H1 (cell line): ENCODE data around the gene ZNF550. TPM values are rescaled to one million over a fixed set of nuclear protein-coding genes. Genes with fewer than 3 reads are reported as not detected.
"Not testable (repeated sequence)": the region's sequence is repeated elsewhere in the genome, so short reads cannot be mapped to it uniquely, and the experiment has no call there.

ENCODE experiments used
- CTCF ChIA-PET: fragments of 300-600 bp; sonication (Branson Sonifier 250); formaldehyde crosslinking; loops from one replicate; lab custom pipeline; 2021; ENCODE audit not compliant: partially characterized antibody; lab: Charles Lee
- POLR2A ChIA-PET: fragments of 300-600 bp; sonication (Branson Sonifier 250); formaldehyde crosslinking; loops from one replicate; lab custom pipeline; 2021; ENCODE audit warnings: inconsistent platforms; ENCODE audit not compliant: partially characterized antibody; lab: Charles Lee
- DNase-seq, 2 experiments: peaks; one replicate each; pipeline versions ENCODE4 v3.0.0 to v3.0.0-alpha.2; 2010 to 2022; ENCODE audit warnings: low spot score in 2 of 2, low read depth in 1 of 2, mixed read lengths in 1 of 2
- FAIRE-seq: peaks from 2 replicates; lab custom pipeline; 2011; peaks lifted over from hg19 to GRCh38; lab: Jason Lieb, UNC
- H2AFZ ChIP-seq: 2 replicates; pipeline ENCODE4 v1.8.1; 2012; ENCODE audit warnings: low read length, inconsistent platforms
- H2AK5ac ChIP-seq: 2 replicates; pipeline ENCODE4 v1.6.1; 2013; ENCODE audit warnings: low read depth, low read length
- H2BK120ac ChIP-seq: replicated peaks from 2 replicates; pipeline ENCODE3; 2013; ENCODE audit warnings: low read depth, low read length, inconsistent platforms
- H2BK12ac ChIP-seq: 2 replicates; pipeline ENCODE4 v1.6.1; 2013; ENCODE audit warnings: low read depth, low read length
- H2BK15ac ChIP-seq: 2 replicates; pipeline ENCODE4 v1.6.1; 2013; ENCODE audit warnings: low read length
- H2BK20ac ChIP-seq: 2 replicates; pipeline ENCODE4 v1.6.1; 2013; ENCODE audit warnings: low read length
- H2BK5ac ChIP-seq: 2 replicates; pipeline ENCODE4 v1.6.1; 2013; ENCODE audit warnings: low read depth, low read length
- H3K14ac ChIP-seq: 2 replicates; pipeline ENCODE4 v1.6.1; 2013; ENCODE audit warnings: inconsistent platforms; ENCODE audit not compliant: insufficient read length
- H3K18ac ChIP-seq: 2 replicates; pipeline ENCODE4 v1.6.1; 2013; ENCODE audit warnings: low read length; ENCODE audit errors: extremely low read depth
- H3K23ac ChIP-seq: 2 replicates; pipeline ENCODE4 v1.6.1; 2013; ENCODE audit warnings: inconsistent platforms; ENCODE audit not compliant: insufficient read length
- H3K23me2 ChIP-seq: 2 replicates; pipeline ENCODE4 v1.6.1; 2013; ENCODE audit warnings: low read depth, low read length
- H3K27ac ChIP-seq: 2 replicates; pipeline ENCODE4 v1.6.1; 2011; ENCODE audit warnings: low read depth, low read length, inconsistent platforms
- H3K27me3 ChIP-seq, 4 experiments: replicated peaks in 1 of 4; 1 replicate in 1 of 4; 2 replicates in 3 of 4; pipeline versions ENCODE4 v1.6.1 to v1.8.1; 2011 to 2013; ENCODE audit warnings: low read length in 3 of 4, mild to moderate bottlenecking in 3 of 4, inconsistent platforms in 2 of 4, mixed read lengths in 2 of 4, moderate library complexity in 1 of 4; ENCODE audit not compliant: control insufficient read depth in 3 of 4, insufficient read depth in 3 of 4; ENCODE audit errors: extremely low read depth in 1 of 4
- H3K36me3 ChIP-seq, 4 experiments: 2 replicates each; pipeline versions ENCODE4 v1.6.1 to v1.8.1; 2011 to 2013; ENCODE audit warnings: mild to moderate bottlenecking in 4 of 4, low read length in 3 of 4, moderate library complexity in 2 of 4, control low read depth in 1 of 4, inconsistent platforms in 1 of 4; ENCODE audit not compliant: insufficient read depth in 4 of 4, control insufficient read depth in 2 of 4
- H3K4ac ChIP-seq: replicated peaks from 2 replicates; pipeline ENCODE3; 2013; ENCODE audit warnings: low read length, low read depth, mixed read lengths, inconsistent platforms; ENCODE audit not compliant: insufficient read length
- H3K4me1 ChIP-seq, 4 experiments: replicated peaks in 1 of 4; 1 replicate in 1 of 4; 2 replicates in 3 of 4; pipeline versions ENCODE4 v1.6.1 to v1.8.1; 2011 to 2013; ENCODE audit warnings: low read length in 3 of 4, inconsistent platforms in 2 of 4, mixed read lengths in 1 of 4; ENCODE audit not compliant: insufficient read depth in 4 of 4, control insufficient read depth in 3 of 4
- H3K4me2 ChIP-seq, 2 experiments: 2 replicates each; pipeline versions ENCODE4 v1.6.1 to v1.8.1; 2011 to 2013; ENCODE audit warnings: low read depth in 2 of 2, low read length in 2 of 2, control low read depth in 1 of 2, inconsistent platforms in 1 of 2, mild to moderate bottlenecking in 1 of 2; ENCODE audit not compliant: insufficient read depth in 1 of 2
- H3K4me3 ChIP-seq, 4 experiments: fragments of 200-600, 300-600 bp in 1 of 4; sonication (generic), shearing (Covaris generic), sonication (Bioruptor Twin) in 1 of 4; 2 replicates each; pipeline versions ENCODE4 v1.5.1 to v1.8.1; 2011 to 2016; ENCODE audit warnings: low read length in 4 of 4, low read depth in 3 of 4, control low read depth in 2 of 4, inconsistent platforms in 2 of 4, mild to moderate bottlenecking in 2 of 4, mixed read lengths in 1 of 4, moderate library complexity in 1 of 4; ENCODE audit not compliant: insufficient read depth in 2 of 4; ENCODE audit errors: extremely low read depth in 1 of 4
- H3K56ac ChIP-seq: replicated peaks from 2 replicates; pipeline ENCODE3; 2013; ENCODE audit warnings: low read depth, mild to moderate bottlenecking, mixed read lengths, low read length, inconsistent platforms; ENCODE audit not compliant: insufficient read length
- H3K79me1 ChIP-seq: 2 replicates; pipeline ENCODE4 v1.6.1; 2013; ENCODE audit warnings: low read depth, low read length, control low read depth
- H3K79me2 ChIP-seq, 2 experiments: 2 replicates each; pipeline versions ENCODE4 v1.6.1 to v1.8.1; 2012 to 2013; ENCODE audit warnings: low read length in 2 of 2, mild to moderate bottlenecking in 2 of 2, inconsistent platforms in 1 of 2; ENCODE audit not compliant: insufficient read depth in 2 of 2, control insufficient read depth in 1 of 2
- H3K9ac ChIP-seq, 4 experiments: replicated peaks in 1 of 4; 1 replicate in 1 of 4; 2 replicates in 3 of 4; pipeline versions ENCODE4 v1.6.1 to v1.8.1; 2011 to 2013; ENCODE audit warnings: low read depth in 3 of 4, low read length in 3 of 4, control low read depth in 2 of 4, mild to moderate bottlenecking in 2 of 4, moderate library complexity in 2 of 4, inconsistent platforms in 1 of 4; ENCODE audit errors: extremely low read depth in 1 of 4
- H3K9me3 ChIP-seq, 2 experiments: 2 replicates each; pipeline versions ENCODE4 v1.6.1 to v1.8.1; 2012 to 2013; ENCODE audit warnings: mild to moderate bottlenecking in 2 of 2, moderate library complexity in 2 of 2, control low read depth in 1 of 2, inconsistent platforms in 1 of 2, low read depth in 1 of 2, low read length in 1 of 2, mixed read lengths in 1 of 2; ENCODE audit not compliant: insufficient read depth in 2 of 2
- H4K20me1 ChIP-seq, 2 experiments: replicated peaks in 1 of 2; 2 replicates each; pipeline versions ENCODE3 to v1.8.1; 2011 to 2013; ENCODE audit warnings: inconsistent platforms in 2 of 2, low read length in 2 of 2, mild to moderate bottlenecking in 1 of 2; ENCODE audit not compliant: insufficient read depth in 2 of 2, control insufficient read depth in 1 of 2
- H4K5ac ChIP-seq: 2 replicates; pipeline ENCODE4 v1.6.1; 2013; ENCODE audit warnings: low read length, low read depth, mixed read lengths, inconsistent platforms; ENCODE audit not compliant: insufficient read length
- H4K8ac ChIP-seq: 2 replicates; pipeline ENCODE4 v1.8.0; 2013; ENCODE audit warnings: mild to moderate bottlenecking, moderate library complexity, low read length, inconsistent platforms; ENCODE audit not compliant: insufficient read depth; ENCODE audit errors: extremely low read depth
- H4K91ac ChIP-seq: replicated peaks from 2 replicates; pipeline ENCODE3; 2013; ENCODE audit warnings: low read length, mixed read lengths, inconsistent platforms; ENCODE audit not compliant: insufficient read length
- WGBS, 2 experiments: shearing (Covaris generic) in 1 of 2; methylation state at CpG; one replicate each; pipeline versions ENCODE4 v1.1.6 to v1.1.7; 2013 to 2015; ENCODE audit warnings: low lambda C conversion rate in 2 of 2, mixed read lengths in 2 of 2, inconsistent platforms in 1 of 2, low coverage in 1 of 2, missing lambda C conversion rate in 1 of 2; ENCODE audit not compliant: insufficient replicate concordance in 2 of 2, insufficient coverage in 1 of 2, insufficient read length in 1 of 2; ENCODE audit errors: extremely low coverage in 1 of 2, missing lambda C conversion rate in 1 of 2; 5-methylcytosine and 5-hydroxymethylcytosine counted together
- polyA plus RNA-seq, 7 experiments: library from polyadenylated mRNA; depleted of rRNA in 3 of 7; stranded (reverse) in 5 of 7; unstranded in 2 of 7; fragments of >200 nt in 5 of 7; fragments of 200-250 nt in 2 of 7; gene quantifications; 1 replicate in 5 of 7; 2 replicates in 1 of 7; 4 replicates in 1 of 7; pipeline versions ENCODE4 v1.2.1 to v1.2.3, GENCODE V29; 2011 to 2013; ENCODE audit warnings: missing spikeins in 2 of 7, mixed read lengths in 2 of 7
- total RNA-seq: library from RNA; stranded (reverse); fragmentation: NEBNext Ultra II Directional; extraction: Animal tissue kit (Norgen Biotek cat#: 25700); gene quantifications from 2 replicates; pipeline ENCODE4 v1.2.1, GENCODE V29; 2021

Gene ZNF550
- total and polyA plus RNA-seq, 2 of the 8 experiments (the other 6 are each of a cell fraction or from before 2014, with no cell fraction given), result 4.5 to 10.7 TPM

GRCh38 chr19:57499332-57499679, 60.4 kb downstream of the ZNF550 start:
- H3K23me2 ChIP-seq, H4K20me1 ChIP-seq, H3K56ac ChIP-seq, H2BK12ac ChIP-seq, H2AK5ac ChIP-seq, H3K18ac ChIP-seq, H2BK5ac ChIP-seq, H2BK15ac ChIP-seq, H3K79me1 ChIP-seq, H2BK20ac ChIP-seq, H3K14ac ChIP-seq, DNase-seq, H2BK120ac ChIP-seq, H3K4me1 ChIP-seq, H3K9me3 ChIP-seq, H3K9ac ChIP-seq, H3K36me3 ChIP-seq, H4K5ac ChIP-seq, H3K27ac ChIP-seq, CTCF ChIA-PET, H3K27me3 ChIP-seq, H3K23ac ChIP-seq, FAIRE-seq, H3K4ac ChIP-seq, H4K91ac ChIP-seq, H4K8ac ChIP-seq: not testable (repeated sequence)
- POLR2A ChIA-PET, result interaction anchor here (0.8 to 1.0 kb wide), 2 partner anchors 12 to 59 kb away, joined by 3 read pairs; partner anchors contain the start of gene ZNF419
- Histone ChIP-seq H3K4me3 (peak overlapping the region in 2 of 4 experiments; percentile 69 to 85; a peak in 2 of 8 replicates), H2AFZ (0 out of 2 replicates have a peak overlapping the region, but pooled peaks have one; percentile 77), H3K4me2 (peak overlapping the region; percentile 46; a peak in 2 of 4 replicates), H3K79me2 (peaks cover 3 to 23% of the 10 kb centered on the region in 2 experiments; a peak in 3 of 4 replicates)

- H3K23me2 ChIP-seq, H4K20me1 ChIP-seq, H3K56ac ChIP-seq, H4K91ac ChIP-seq, H4K8ac ChIP-seq, H2BK15ac ChIP-seq, H3K9me3 ChIP-seq, H3K27me3 ChIP-seq, H2AFZ ChIP-seq, H3K27ac ChIP-seq, H3K4me1 ChIP-seq, DNase-seq, H3K23ac ChIP-seq, H2BK5ac ChIP-seq, H2AK5ac ChIP-seq, H3K14ac ChIP-seq, H3K79me1 ChIP-seq, H2BK12ac ChIP-seq, CTCF ChIA-PET, H3K79me2 ChIP-seq, H3K4ac ChIP-seq, H3K18ac ChIP-seq, H2BK20ac ChIP-seq, FAIRE-seq, H2BK120ac ChIP-seq, H4K5ac ChIP-seq: not testable (repeated sequence)
- Histone ChIP-seq H3K4me3 (peak overlapping the region; percentile 38 to 91 (median 42); a peak in 6 of 8 replicates), H3K4me2 (peak overlapping the region; percentile 80 to 90), H3K9ac (peak overlapping the region in 1 of 4 experiments; percentile 72; a peak in 2 of 7 replicates), H3K36me3 (peaks cover 2 to 27% (median 11%) of the 10 kb centered on the region in 4 experiments; a peak in 6 of 8 replicates)
- whole genome bisulfite sequencing, 2 experiments, result no CpG with 5 or more reads among the region's 1 CpG
- POLR2A ChIA-PET, result interaction anchor here (0.9 to 4.1 kb wide), 5 partner anchors 10 to 193 kb away, joined by 3 to 20 read pairs (median 3); partner anchors contain the start of genes ZNF749 and ZNF773
These were observed 71.4 kb downstream of the ZNF550 start for GRCh38 chr19:57488299-57488644.
